DOHH2 (cell line): ENCODE measurements around the gene CERS6.

Experiments used
- H3F3A ChIP-seq: fragments of 200-600 bp; sonication (generic), shearing (Covaris generic); 2 replicates; pipeline ENCODE4 v1.6.0; 2016; ENCODE audit warnings: antibody characterized with exemption, mild to moderate bottlenecking; ENCODE audit not compliant: control insufficient read depth, insufficient read depth
- H3K27ac ChIP-seq: fragments of 200-600 bp; sonication (generic); 2 replicates; pipeline ENCODE4 v1.5.1; 2014; ENCODE audit warnings: low read depth, mild to moderate bottlenecking, low read length, moderate library complexity
- H3K27me3 ChIP-seq: fragments of 200-600 bp; sonication (generic); 2 replicates; pipeline ENCODE4 v1.6.1; 2014; ENCODE audit warnings: mild to moderate bottlenecking, low read length, mixed read lengths; ENCODE audit not compliant: control insufficient read depth
- H3K36me3 ChIP-seq: fragments of 200-600 bp; sonication (generic); 2 replicates; pipeline ENCODE4 v1.6.1; 2014; ENCODE audit warnings: mild to moderate bottlenecking, low read length, moderate library complexity, mixed read lengths; ENCODE audit not compliant: control insufficient read depth
- H3K4me1 ChIP-seq: fragments of 200-600 bp; sonication (generic); 2 replicates; pipeline ENCODE4 v1.6.1; 2014; ENCODE audit warnings: mild to moderate bottlenecking, low read length, mixed read lengths; ENCODE audit not compliant: control insufficient read depth
- H3K4me2 ChIP-seq: fragments of 200-600 bp; sonication (generic); 2 replicates; pipeline ENCODE4 v1.6.0; 2014; ENCODE audit warnings: mild to moderate bottlenecking, low read length, moderate library complexity
- H3K4me3 ChIP-seq: fragments of 200-600 bp; sonication (generic); 2 replicates; pipeline ENCODE4 v1.5.1; 2014; ENCODE audit warnings: mild to moderate bottlenecking, low read length, mixed read lengths
- H3K79me2 ChIP-seq: fragments of 200-600 bp; sonication (generic); 2 replicates; pipeline ENCODE4 v1.6.1; 2014; ENCODE audit warnings: mild to moderate bottlenecking, low read length, mixed read lengths; ENCODE audit not compliant: control insufficient read depth
- H3K9me2 ChIP-seq: fragments of 200-600 bp; sonication (generic); replicated peaks from 2 replicates; pipeline ENCODE4 v1.6.1; 2014; ENCODE audit warnings: mild to moderate bottlenecking, low read length, mixed read lengths; ENCODE audit not compliant: control insufficient read depth
- H3K9me3 ChIP-seq: fragments of 200-600 bp; sonication (generic); 2 replicates; pipeline ENCODE4 v1.6.1; 2014; ENCODE audit warnings: antibody characterized with exemption, low read length, mixed read lengths; ENCODE audit not compliant: control insufficient read depth, insufficient read depth
- H4K20me1 ChIP-seq: fragments of 200-600 bp; sonication (generic); 2 replicates; pipeline ENCODE4 v1.6.0; 2014; ENCODE audit warnings: low read depth, mild to moderate bottlenecking, antibody characterized with exemption, low read length, moderate library complexity; ENCODE audit not compliant: control insufficient read depth, insufficient read depth
- EZH2phosphoT487 ChIP-seq: fragments of 200-600 bp; sonication (generic); IDR thresholded peaks from 2 replicates; pipeline ENCODE4 v1.6.1; 2017; ENCODE audit warnings: borderline replicate concordance, mild to moderate bottlenecking, antibody characterized with exemption, low read length, moderate library complexity, mixed read lengths
- TF ChIP-seq, protein P1 (sequence below): fragments of 200-600 bp; sonication (generic); IDR thresholded peaks from one replicate; pipeline ENCODE4 v1.5.1; 2014; ENCODE audit warnings: antibody characterized with exemption, mild to moderate bottlenecking, low read depth, low read length; ENCODE audit not compliant: poor library complexity, severe bottlenecking

CERS6 gene

DNA sequence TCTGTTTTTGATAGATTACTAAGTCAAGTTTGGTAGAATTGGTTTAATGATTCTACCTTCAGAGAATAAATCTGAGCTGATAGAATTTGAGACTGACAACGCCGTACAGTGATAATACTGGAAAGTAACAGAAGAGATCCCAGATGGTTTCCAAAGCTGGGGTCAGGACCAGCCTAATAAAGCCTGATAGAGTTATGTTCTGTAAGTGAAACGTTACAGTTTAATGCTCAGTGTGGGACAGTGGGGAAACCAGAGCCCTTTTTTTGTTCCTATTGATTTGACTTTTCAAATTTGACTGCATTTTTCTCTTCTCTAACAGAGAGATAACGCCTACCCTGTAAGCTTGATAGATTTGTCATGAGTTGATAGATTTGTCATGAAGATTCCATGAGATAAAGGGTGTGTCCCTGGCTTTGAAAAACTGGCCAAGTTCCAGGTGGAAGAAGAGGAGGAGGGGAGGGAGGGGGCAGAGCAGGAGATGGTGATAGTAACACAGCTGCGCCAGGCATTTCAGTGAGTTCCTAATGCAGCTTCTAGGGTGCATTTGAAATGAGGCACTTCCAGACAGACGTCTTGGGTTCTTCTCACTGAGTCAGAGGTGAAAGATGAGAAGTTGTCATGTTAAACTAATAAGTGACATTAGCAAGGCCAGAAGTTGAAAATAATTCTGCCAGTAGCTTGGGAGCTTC, 65.1 kb downstream of the CERS6 start:
- Histone ChIP-seq H3K4me1 (no peaks in the 10 kb centered on the region), H3K27ac (no peak overlapping the region), H3K9me2 (no peaks in the 10 kb centered on the region), H3K27me3 (no peaks in the 10 kb centered on the region), H3K9me3 (no peaks in the 10 kb centered on the region), H3F3A (no peaks in the 10 kb centered on the region), H3K4me3 (no peak overlapping the region), H3K4me2 (no peak overlapping the region), H3K79me2 (no peaks in the 10 kb centered on the region), H3K36me3 (no peaks in the 10 kb centered on the region), H4K20me1 (no peaks in the 10 kb centered on the region)
- TF ChIP-seq, protein P1, sequence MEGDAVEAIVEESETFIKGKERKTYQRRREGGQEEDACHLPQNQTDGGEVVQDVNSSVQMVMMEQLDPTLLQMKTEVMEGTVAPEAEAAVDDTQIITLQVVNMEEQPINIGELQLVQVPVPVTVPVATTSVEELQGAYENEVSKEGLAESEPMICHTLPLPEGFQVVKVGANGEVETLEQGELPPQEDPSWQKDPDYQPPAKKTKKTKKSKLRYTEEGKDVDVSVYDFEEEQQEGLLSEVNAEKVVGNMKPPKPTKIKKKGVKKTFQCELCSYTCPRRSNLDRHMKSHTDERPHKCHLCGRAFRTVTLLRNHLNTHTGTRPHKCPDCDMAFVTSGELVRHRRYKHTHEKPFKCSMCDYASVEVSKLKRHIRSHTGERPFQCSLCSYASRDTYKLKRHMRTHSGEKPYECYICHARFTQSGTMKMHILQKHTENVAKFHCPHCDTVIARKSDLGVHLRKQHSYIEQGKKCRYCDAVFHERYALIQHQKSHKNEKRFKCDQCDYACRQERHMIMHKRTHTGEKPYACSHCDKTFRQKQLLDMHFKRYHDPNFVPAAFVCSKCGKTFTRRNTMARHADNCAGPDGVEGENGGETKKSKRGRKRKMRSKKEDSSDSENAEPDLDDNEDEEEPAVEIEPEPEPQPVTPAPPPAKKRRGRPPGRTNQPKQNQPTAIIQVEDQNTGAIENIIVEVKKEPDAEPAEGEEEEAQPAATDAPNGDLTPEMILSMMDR = no peak
- TF ChIP-seq EZH2phosphoT487 = no peak

GRCh38 chr2:168522446-168522845, 66.4 kb downstream of the CERS6 start:
- H3K27me3 ChIP-seq = no peaks in the 10 kb centered on the region
- no peaks in the 10 kb centered on the region for H3K36me3 ChIP-seq
- H3K9me3 ChIP-seq = no peaks in the 10 kb centered on the region
- no peak overlapping the region for H3K4me2 ChIP-seq
- H3K4me3 ChIP-seq = no peak overlapping the region
- TF ChIP-seq EZH2phosphoT487 = no peak
- TF ChIP-seq, protein P1 = no peak
- H3K4me1 ChIP-seq = no peaks in the 10 kb centered on the region
- H3K79me2 ChIP-seq = no peaks in the 10 kb centered on the region
- no peaks in the 10 kb centered on the region for H3K9me2 ChIP-seq
- H3K27ac ChIP-seq = no peak overlapping the region
- H4K20me1 ChIP-seq = no peaks in the 10 kb centered on the region
- no peaks in the 10 kb centered on the region for H3F3A ChIP-seq

DNA sequence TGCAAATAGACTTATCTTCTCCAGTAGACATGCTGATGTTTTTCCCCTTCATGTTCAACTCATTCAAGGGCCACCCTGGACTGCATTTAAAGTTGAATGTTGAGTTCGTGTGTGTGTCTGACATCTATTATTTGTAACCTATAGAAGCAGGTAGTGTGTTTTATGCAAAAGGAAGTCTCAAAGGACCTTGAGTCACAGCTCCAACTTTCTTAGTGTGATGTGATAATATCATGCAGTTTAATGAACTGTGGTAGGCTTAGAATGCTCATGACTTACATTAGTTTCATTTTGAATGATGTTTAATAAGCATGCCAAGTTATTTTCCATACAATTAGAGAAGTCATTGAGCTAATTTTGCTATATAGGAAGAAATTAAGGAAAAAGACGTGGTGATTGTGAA, 67.9 kb downstream of the CERS6 start:
- H3K4me2 ChIP-seq = no peak overlapping the region
- H3K36me3 ChIP-seq = no peaks in the 10 kb centered on the region
- no peaks in the 10 kb centered on the region for H3F3A ChIP-seq
- H3K79me2 ChIP-seq = no peaks in the 10 kb centered on the region
- H3K9me3 ChIP-seq = no peaks in the 10 kb centered on the region
- TF ChIP-seq, protein P1 = no peak
- TF ChIP-seq EZH2phosphoT487 = no peak
- H3K4me3 ChIP-seq = no peak overlapping the region
- H3K4me1 ChIP-seq = no peaks in the 10 kb centered on the region
- no peaks in the 10 kb centered on the region for H4K20me1 ChIP-seq
- no peak overlapping the region for H3K27ac ChIP-seq
- no peaks in the 10 kb centered on the region for H3K9me2 ChIP-seq
- H3K27me3 ChIP-seq = no peaks in the 10 kb centered on the region
